PC-3 (cell line): Measurements from ENCODE around the gene LAMA2. TPM values are rescaled to one million over a fixed set of nuclear protein-coding genes. Genes with fewer than 3 reads are reported as not detected.

Experiments used
- ATAC-seq: fragments of 200-7000 bp; cut with Tn5 transposase; 2 replicates; pipeline ENCODE4 v1.9.1; 2020; ENCODE audit warnings: mild to moderate bottlenecking, moderate library complexity
- BruUV-seq: library from RNA; stranded (reverse); fragments of 400-500 nt; replicated peaks from 2 replicates; lab custom pipeline; 2021; lab: Mats Ljungman, UMichigan
- CTCF ChIA-PET: fragments of 300-600 bp; sonication (Branson Sonifier 250); formaldehyde crosslinking; loops from one replicate; lab custom pipeline; 2022; ENCODE audit warnings: antibody characterized with exemption; lab: Charles Lee
- POLR2A ChIA-PET: fragments of 300-600 bp; sonication (Branson Sonifier 250); formaldehyde crosslinking; loops from one replicate; lab custom pipeline; 2022; ENCODE audit warnings: antibody characterized with exemption; ENCODE audit not compliant: unreplicated experiment; lab: Charles Lee
- DNase-seq: peaks from one replicate; pipeline ENCODE4 v3.0.0-alpha.2; 2015
- H2AFZ ChIP-seq: fragments of 300-600 bp; sonication (generic); 2 replicates; pipeline ENCODE4 v1.6.0; 2016; ENCODE audit warnings: antibody characterized with exemption, low read length
- H3F3A ChIP-seq: fragments of 300-600 bp; sonication (generic); one replicate; pipeline ENCODE4 v1.6.0; 2017; ENCODE audit warnings: antibody characterized with exemption, low read length, control low read depth, mild to moderate bottlenecking; ENCODE audit not compliant: unreplicated experiment
- H3K27ac ChIP-seq: fragments of 300-600 bp; sonication (generic); 2 replicates; pipeline ENCODE4 v1.5.1; 2016; ENCODE audit warnings: mild to moderate bottlenecking, low read length
- H3K27me3 ChIP-seq: fragments of 300-600 bp; sonication (generic); 2 replicates; pipeline ENCODE4 v1.6.1; 2016; ENCODE audit warnings: low read length, mixed read lengths
- H3K36me3 ChIP-seq: fragments of 300-600 bp; sonication (generic); 2 replicates; pipeline ENCODE4 v1.6.1; 2016; ENCODE audit warnings: low read depth, mixed run types, low read length, mixed read lengths
- H3K4me1 ChIP-seq: fragments of 300-600 bp; sonication (generic); 2 replicates; pipeline ENCODE4 v1.5.1; 2016; ENCODE audit warnings: low read length; ENCODE audit not compliant: insufficient read depth
- H3K4me2 ChIP-seq: fragments of 300-600 bp; sonication (generic); 2 replicates; pipeline ENCODE4 v1.6.0; 2016; ENCODE audit warnings: low read length
- H3K4me3 ChIP-seq: fragments of 300-600 bp; sonication (generic); 2 replicates; pipeline ENCODE4 v1.5.1; 2016; ENCODE audit warnings: mild to moderate bottlenecking, low read length, mixed read lengths
- H3K79me2 ChIP-seq: fragments of 300-600 bp; sonication (generic); 2 replicates; pipeline ENCODE4 v1.6.1; 2017; ENCODE audit warnings: low read length, mixed read lengths
- H3K9ac ChIP-seq: fragments of 300-600 bp; sonication (generic); 2 replicates; pipeline ENCODE4 v1.6.0; 2016; ENCODE audit warnings: mild to moderate bottlenecking, low read length
- H3K9me2 ChIP-seq: fragments of 300-600 bp; sonication (generic); replicated peaks from 2 replicates; pipeline ENCODE4 v1.6.1; 2016; ENCODE audit warnings: mixed run types, low read length, mixed read lengths
- H3K9me3 ChIP-seq: fragments of 300-600 bp; sonication (generic); 2 replicates; pipeline ENCODE4 v1.6.1; 2016; ENCODE audit warnings: low read length, mixed read lengths
- H4K20me1 ChIP-seq: fragments of 300-600 bp; sonication (generic); 2 replicates; pipeline ENCODE4 v1.6.1; 2016; ENCODE audit warnings: low read length, mixed read lengths
- EZH2 ChIP-seq: fragments of 300-600 bp; sonication (generic); IDR thresholded peaks from one replicate; pipeline ENCODE4 v1.6.1; 2017; ENCODE audit warnings: antibody characterized with exemption, mild to moderate bottlenecking, low read length; ENCODE audit not compliant: unreplicated experiment
- EZH2phosphoT487 ChIP-seq: fragments of 300-600 bp; sonication (generic); IDR thresholded peaks from 2 replicates; pipeline ENCODE4 v1.6.1; 2018; ENCODE audit warnings: mild to moderate bottlenecking, antibody characterized with exemption, low read length, borderline replicate concordance
- intact Hi-C: fragments of 100-400 bp; cut with micrococcal nuclease; formaldehyde crosslinking; loops from 2 replicates; pipeline ENCODE4 v1.9.0; 2023
- total RNA-seq: library from RNA; depleted of rRNA; stranded (reverse); fragments of >200 nt; gene quantifications from 2 replicates; pipeline ENCODE4 v1.2.3, GENCODE V29; 2014
- TF ChIP-seq, protein P1 (sequence below): fragments of 300-600 bp; sonication (generic); conservative IDR thresholded peaks from 2 replicates; pipeline ENCODE4 v1.5.1; 2017; ENCODE audit warnings: antibody characterized with exemption, low read depth, mild to moderate bottlenecking, low read length

The LAMA2 gene
- total RNA-seq, 1 experiment from 2014 or later: 0.22 TPM

DNA sequence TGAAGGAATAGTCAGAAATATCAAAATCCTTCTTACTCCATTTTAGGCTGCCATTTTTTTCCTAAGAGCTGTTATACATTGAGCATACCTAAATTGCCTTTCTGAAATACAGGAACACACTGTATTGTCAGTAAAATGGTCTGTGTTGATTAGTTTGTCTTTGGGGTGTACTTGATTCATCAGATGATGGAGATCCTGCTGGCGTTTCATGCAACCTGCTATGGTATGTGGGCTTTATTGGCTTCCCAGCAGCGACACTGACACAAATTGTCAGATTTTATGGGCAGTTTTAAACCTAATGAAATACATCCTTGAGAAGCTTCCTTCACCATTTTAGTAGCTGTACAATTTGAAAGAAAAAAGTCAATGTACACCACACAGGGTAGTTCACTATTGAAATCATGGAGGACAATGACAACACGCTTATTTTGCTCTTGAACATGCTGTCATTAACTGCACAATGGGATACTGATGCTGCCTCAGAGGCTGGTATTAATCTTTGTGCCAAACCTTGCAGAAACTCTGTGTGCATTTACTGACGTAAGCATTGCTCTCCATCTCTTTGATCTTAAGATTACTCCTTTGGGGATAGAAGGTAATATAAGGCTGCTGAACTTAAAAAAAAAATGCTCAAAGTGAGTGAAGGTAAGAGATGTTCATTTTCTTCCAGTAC is 124.9 kb downstream of the LAMA2 start:
- no peaks in the 10 kb centered on the region for H3K79me2 ChIP-seq
- H3K27me3 ChIP-seq: no peaks in the 10 kb centered on the region; the same call in 1 of the 2 replicates
- intact Hi-C loops: no loop called here
- H3K27ac ChIP-seq: no peak overlapping the region
- POLR2A ChIA-PET: no interaction called here
- H4K20me1 ChIP-seq: no peaks in the 10 kb centered on the region
- BruUV-seq: no TSS peak
- no peak for TF ChIP-seq EZH2phosphoT487
- TF ChIP-seq, protein P1, sequence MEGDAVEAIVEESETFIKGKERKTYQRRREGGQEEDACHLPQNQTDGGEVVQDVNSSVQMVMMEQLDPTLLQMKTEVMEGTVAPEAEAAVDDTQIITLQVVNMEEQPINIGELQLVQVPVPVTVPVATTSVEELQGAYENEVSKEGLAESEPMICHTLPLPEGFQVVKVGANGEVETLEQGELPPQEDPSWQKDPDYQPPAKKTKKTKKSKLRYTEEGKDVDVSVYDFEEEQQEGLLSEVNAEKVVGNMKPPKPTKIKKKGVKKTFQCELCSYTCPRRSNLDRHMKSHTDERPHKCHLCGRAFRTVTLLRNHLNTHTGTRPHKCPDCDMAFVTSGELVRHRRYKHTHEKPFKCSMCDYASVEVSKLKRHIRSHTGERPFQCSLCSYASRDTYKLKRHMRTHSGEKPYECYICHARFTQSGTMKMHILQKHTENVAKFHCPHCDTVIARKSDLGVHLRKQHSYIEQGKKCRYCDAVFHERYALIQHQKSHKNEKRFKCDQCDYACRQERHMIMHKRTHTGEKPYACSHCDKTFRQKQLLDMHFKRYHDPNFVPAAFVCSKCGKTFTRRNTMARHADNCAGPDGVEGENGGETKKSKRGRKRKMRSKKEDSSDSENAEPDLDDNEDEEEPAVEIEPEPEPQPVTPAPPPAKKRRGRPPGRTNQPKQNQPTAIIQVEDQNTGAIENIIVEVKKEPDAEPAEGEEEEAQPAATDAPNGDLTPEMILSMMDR: no peak
- TF ChIP-seq EZH2: no peak
- CTCF ChIA-PET: interaction anchor here (0.5 kb wide), 1 partner anchor 49 kb away, joined by 3 read pairs; no protein-coding TSS in a partner anchor
- no peak overlapping the region for H2AFZ ChIP-seq
- no peaks in the 10 kb centered on the region for H3K9me3 ChIP-seq
- ATAC-seq: no peak
- H3K9me2 ChIP-seq: no peaks in the 10 kb centered on the region
- no peaks in the 10 kb centered on the region for H3K4me1 ChIP-seq
- H3K9ac ChIP-seq: no peak overlapping the region
- no peaks in the 10 kb centered on the region for H3K36me3 ChIP-seq
- H3K4me2 ChIP-seq: no peak overlapping the region
- no peak for DNase-seq
- H3K4me3 ChIP-seq: no peak overlapping the region
- no peaks in the 10 kb centered on the region for H3F3A ChIP-seq

DNA sequence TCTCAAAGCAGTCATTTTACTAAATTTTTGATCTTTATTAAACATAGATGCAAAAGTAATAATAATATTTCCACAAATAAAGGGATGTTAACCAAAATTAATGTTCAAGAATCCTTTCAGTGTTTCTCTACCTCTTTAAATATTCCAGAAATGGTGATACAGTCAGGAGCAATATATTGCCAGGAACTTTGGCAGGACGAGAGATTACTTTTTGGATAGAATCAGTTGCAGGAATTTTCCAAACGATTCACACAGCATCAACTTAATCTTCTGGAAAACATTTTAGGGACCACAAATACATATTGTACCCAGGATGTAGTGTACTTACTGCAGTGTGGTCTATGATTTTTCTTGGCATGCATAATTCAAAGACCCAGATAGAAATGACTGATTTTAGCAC is 125.7 kb downstream of the LAMA2 start:
- intact Hi-C loops: no loop called here
- H3K36me3 ChIP-seq: no peaks in the 10 kb centered on the region
- no peaks in the 10 kb centered on the region; the same call in 1 of the 2 replicates for H3K27me3 ChIP-seq
- ChIA-PET CTCF (no interaction called here), POLR2A (no interaction called here)
- H2AFZ ChIP-seq: no peak overlapping the region
- no peak for DNase-seq
- no peaks in the 10 kb centered on the region for H4K20me1 ChIP-seq
- H3K4me1 ChIP-seq: no peaks in the 10 kb centered on the region
- no peak overlapping the region for H3K9ac ChIP-seq
- H3F3A ChIP-seq: no peaks in the 10 kb centered on the region
- TF ChIP-seq EZH2phosphoT487 (no peak), EZH2 (no peak)
- TF ChIP-seq, protein P1: no peak
- H3K9me3 ChIP-seq: no peaks in the 10 kb centered on the region
- H3K4me3 ChIP-seq: no peak overlapping the region
- H3K27ac ChIP-seq: no peak overlapping the region
- no peak overlapping the region for H3K4me2 ChIP-seq
- H3K9me2 ChIP-seq: no peaks in the 10 kb centered on the region
- no peaks in the 10 kb centered on the region for H3K79me2 ChIP-seq
- ATAC-seq: no peak
- no TSS peak for BruUV-seq

GRCh38 chr6:129009851-129010250 is 126.9 kb downstream of the LAMA2 start:
- intact Hi-C loops: no loop called here
- CTCF ChIA-PET: no interaction called here

More at GRCh38 chr6:129009851-129010250, 126.9 kb downstream of the LAMA2 start:
- Histone ChIP-seq H4K20me1 (no peaks in the 10 kb centered on the region), H3K27me3 (no peaks in the 10 kb centered on the region; the same call in 1 of the 2 replicates), H2AFZ (no peak overlapping the region), H3K9me2 (no peaks in the 10 kb centered on the region), H3K9ac (no peak overlapping the region), H3K27ac (no peak overlapping the region), H3K4me3 (no peak overlapping the region), H3K79me2 (no peaks in the 10 kb centered on the region), H3K4me1 (no peaks in the 10 kb centered on the region), H3F3A (no peaks in the 10 kb centered on the region), H3K4me2 (no peak overlapping the region), H3K9me3 (no peaks in the 10 kb centered on the region), H3K36me3 (no peaks in the 10 kb centered on the region)
- no peak for TF ChIP-seq EZH2phosphoT487
- no peak for TF ChIP-seq EZH2
- TF ChIP-seq, protein P1: no peak
- no TSS peak for BruUV-seq
- DNase-seq: no peak
- POLR2A ChIA-PET: no interaction called here
- no peak for ATAC-seq
